OCI-LY3 (cell line): ENCODE results near the gene PRKCE.

Source experiments
- EZH2phosphoT487 ChIP-seq: fragments of 200-600 bp; shearing (Covaris generic); IDR thresholded peaks from 2 replicates; pipeline ENCODE4 v1.6.1; 2018; ENCODE audit warnings: antibody characterized with exemption, mixed run types, low read depth
- TF ChIP-seq, protein P1 (sequence below): fragments of 200-600, 300-600 bp; sonication (generic); IDR thresholded peaks from 2 replicates; pipeline ENCODE4 v1.5.1; 2014; ENCODE audit warnings: antibody characterized with exemption, low read length, low read depth

DNA sequence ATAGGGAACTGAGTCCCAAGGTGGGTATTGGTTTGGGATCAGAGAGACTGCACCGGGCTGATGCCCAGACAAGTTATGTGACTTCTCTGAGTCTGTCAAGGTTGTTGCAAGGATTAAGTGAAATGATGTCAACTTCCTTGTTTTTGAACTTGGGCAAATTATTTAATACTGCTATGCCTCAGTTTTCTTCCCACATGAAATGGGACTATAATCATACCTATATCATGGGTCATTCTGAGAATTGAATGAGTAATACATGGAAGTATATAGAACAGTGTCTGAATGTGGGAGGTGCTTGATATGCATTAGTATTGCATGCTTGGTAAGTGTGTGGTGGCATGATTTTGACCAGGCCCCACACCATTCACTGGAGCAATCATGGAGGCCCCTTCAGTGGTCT is 99.0 kb downstream of the PRKCE start:
- TF ChIP-seq, protein P1, sequence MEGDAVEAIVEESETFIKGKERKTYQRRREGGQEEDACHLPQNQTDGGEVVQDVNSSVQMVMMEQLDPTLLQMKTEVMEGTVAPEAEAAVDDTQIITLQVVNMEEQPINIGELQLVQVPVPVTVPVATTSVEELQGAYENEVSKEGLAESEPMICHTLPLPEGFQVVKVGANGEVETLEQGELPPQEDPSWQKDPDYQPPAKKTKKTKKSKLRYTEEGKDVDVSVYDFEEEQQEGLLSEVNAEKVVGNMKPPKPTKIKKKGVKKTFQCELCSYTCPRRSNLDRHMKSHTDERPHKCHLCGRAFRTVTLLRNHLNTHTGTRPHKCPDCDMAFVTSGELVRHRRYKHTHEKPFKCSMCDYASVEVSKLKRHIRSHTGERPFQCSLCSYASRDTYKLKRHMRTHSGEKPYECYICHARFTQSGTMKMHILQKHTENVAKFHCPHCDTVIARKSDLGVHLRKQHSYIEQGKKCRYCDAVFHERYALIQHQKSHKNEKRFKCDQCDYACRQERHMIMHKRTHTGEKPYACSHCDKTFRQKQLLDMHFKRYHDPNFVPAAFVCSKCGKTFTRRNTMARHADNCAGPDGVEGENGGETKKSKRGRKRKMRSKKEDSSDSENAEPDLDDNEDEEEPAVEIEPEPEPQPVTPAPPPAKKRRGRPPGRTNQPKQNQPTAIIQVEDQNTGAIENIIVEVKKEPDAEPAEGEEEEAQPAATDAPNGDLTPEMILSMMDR, result no peak
- TF ChIP-seq EZH2phosphoT487, result no peak
